HepG2 (cell line): ENCODE data around the gene SNN. TPM values are rescaled to one million over a fixed set of nuclear protein-coding genes. Genes with fewer than 3 reads are reported as not detected.

Experiments used
- ATAC-seq: fragments of 200-7000 bp; cut with Tn5 transposase; 3 replicates; pipeline ENCODE4 v1.9.1; 2020; ENCODE audit warnings: mild to moderate bottlenecking, moderate library complexity
- BruUV-seq: library from RNA; stranded (reverse); fragments of 400-500 nt; replicated peaks from 2 replicates; lab custom pipeline; 2021; lab: Mats Ljungman, UMichigan
- CTCF ChIA-PET: fragments of 300-600 bp; formaldehyde crosslinking; extraction: SDS; loops from one replicate; lab custom pipeline; 2021; ENCODE audit warnings: low total read pairs, inconsistent platforms, low intra/inter-chr PET ratio; lab: Yijun Ruan, JAX
- POLR2A ChIA-PET: fragments of 350-600 bp; sonication (Branson Sonifier 250); formaldehyde crosslinking; loops from one replicate; lab custom pipeline; 2020; ENCODE audit warnings: antibody characterized with exemption, inconsistent platforms; lab: Yijun Ruan, JAX
- DNase-seq: peaks from one replicate; pipeline ENCODE4 v3.0.0-alpha.2; 2015; ENCODE audit warnings: low spot score
- FAIRE-seq: peaks from 3 replicates; lab custom pipeline; 2011; peaks lifted over from hg19 to GRCh38; lab: Jason Lieb, UNC
- H2AFZ ChIP-seq: one replicate; pipeline ENCODE4 v1.6.1; 2011; ENCODE audit warnings: low read length, inconsistent platforms
- H3K27ac ChIP-seq: fragments of 300-600 bp; 3 replicates; pipeline ENCODE4 v1.8.0; 2011; ENCODE audit warnings: mixed run types, mild to moderate bottlenecking, mixed read lengths, low read length, inconsistent platforms; ENCODE audit not compliant: insufficient read depth; ENCODE audit errors: extremely low read length
- H3K27me3 ChIP-seq, 2 experiments: fragments of 200-600 bp in 1 of 2; 2 replicates in 1 of 2; 3 replicates in 1 of 2; pipeline versions ENCODE4 v1.6.0 to v1.8.0; 2011; ENCODE audit warnings: low read length in 2 of 2, mild to moderate bottlenecking in 2 of 2, moderate library complexity in 2 of 2, inconsistent platforms in 1 of 2; ENCODE audit not compliant: insufficient read depth in 2 of 2, control insufficient read depth in 1 of 2
- H3K36me3 ChIP-seq, 2 experiments: fragments of 200-600 bp in 1 of 2; replicated peaks in 1 of 2; 2 replicates in 1 of 2; 3 replicates in 1 of 2; pipeline versions ENCODE4 v1.5.1 to v1.8.0; 2011; ENCODE audit warnings: low read length in 2 of 2, inconsistent platforms in 1 of 2; ENCODE audit not compliant: insufficient read depth in 2 of 2, control insufficient read depth in 1 of 2
- H3K4me1 ChIP-seq: 2 replicates; pipeline ENCODE4 v1.5.1; 2012; ENCODE audit warnings: low read length, inconsistent platforms; ENCODE audit not compliant: insufficient read depth
- H3K4me2 ChIP-seq: 2 replicates; pipeline ENCODE4 v1.6.0; 2011; ENCODE audit warnings: low read depth, low read length, inconsistent platforms
- H3K4me3 ChIP-seq, 3 experiments: fragments of 200-600 bp in 1 of 3; sonication (generic), shearing (Covaris generic) in 1 of 3; replicated peaks in 1 of 3; 2 replicates each; pipeline ENCODE4 v1.5.1; 2011 to 2016; ENCODE audit warnings: low read length in 3 of 3, inconsistent platforms in 2 of 3, low read depth in 2 of 3, mild to moderate bottlenecking in 2 of 3, control low read depth in 1 of 3, mixed read lengths in 1 of 3; ENCODE audit not compliant: insufficient read depth in 1 of 3
- H3K79me2 ChIP-seq: one replicate; pipeline ENCODE4 v1.6.1; 2011; ENCODE audit warnings: low read length, inconsistent platforms; ENCODE audit not compliant: insufficient read depth
- H3K9ac ChIP-seq: 2 replicates; pipeline ENCODE4 v1.6.0; 2011; ENCODE audit warnings: mild to moderate bottlenecking, low read depth, low read length, inconsistent platforms; ENCODE audit not compliant: insufficient read depth
- H3K9me3 ChIP-seq: 2 replicates; pipeline ENCODE4 v1.5.1; 2012; ENCODE audit warnings: mild to moderate bottlenecking, low read length
- H4K20me1 ChIP-seq: 2 replicates; pipeline ENCODE4 v1.6.0; 2011; ENCODE audit warnings: inconsistent platforms, mild to moderate bottlenecking, low read length, moderate library complexity; ENCODE audit not compliant: insufficient read depth
- ATF6 ChIP-seq: sonication (generic); formaldehyde crosslinking; conservative IDR thresholded peaks from 2 replicates; pipeline ENCODE4 v1.4.0; 2020; ENCODE audit warnings: missing genetic modification reagents
- BATF2 ChIP-seq: sonication (generic); formaldehyde crosslinking; IDR thresholded peaks from 2 replicates; pipeline ENCODE4 v1.8.0; 2022; ENCODE audit warnings: mild to moderate bottlenecking, missing genetic modification reagents, moderate library complexity
- BCL6 ChIP-seq: IDR thresholded peaks from 2 replicates; pipeline ENCODE4 v1.6.1; 2016; ENCODE audit warnings: missing genetic modification reagents, missing compliant biosample characterization
- DZIP1 ChIP-seq: sonication (generic); formaldehyde crosslinking; IDR thresholded peaks from 2 replicates; pipeline ENCODE4 v1.5.0; 2020; ENCODE audit warnings: mild to moderate bottlenecking, missing genetic modification reagents
- EED ChIP-seq: sonication (generic); formaldehyde crosslinking; IDR thresholded peaks from 2 replicates; pipeline ENCODE4 v1.5.0; 2020; ENCODE audit warnings: mild to moderate bottlenecking, missing genetic modification reagents
- HBP1 ChIP-seq: IDR thresholded peaks from 2 replicates; pipeline ENCODE4 v1.6.1; 2016; ENCODE audit warnings: low read depth, control low read depth
- SMARCE1 ChIP-seq: fragments of 450-650 bp; IDR thresholded peaks from 2 replicates; pipeline ENCODE4 v1.6.1; 2017; ENCODE audit warnings: borderline replicate concordance
- YEATS2 ChIP-seq: sonication (generic); formaldehyde crosslinking; IDR thresholded peaks from 2 replicates; pipeline ENCODE4 v1.4.0; 2020; ENCODE audit warnings: missing genetic modification reagents, borderline replicate concordance
- ZBTB10 ChIP-seq: sonication (generic); formaldehyde crosslinking; IDR thresholded peaks from 2 replicates; pipeline ENCODE4 v1.4.0; 2020; ENCODE audit warnings: missing genetic modification reagents, borderline replicate concordance
- ZNF879 ChIP-seq: sonication (generic); formaldehyde crosslinking; IDR thresholded peaks from 2 replicates; pipeline ENCODE4 v1.8.1; 2023; ENCODE audit warnings: missing genetic modification reagents
- ZSCAN5A ChIP-seq: sonication (generic); formaldehyde crosslinking; IDR thresholded peaks from 2 replicates; pipeline ENCODE4 v1.8.0; 2022; ENCODE audit warnings: mild to moderate bottlenecking, missing genetic modification reagents, borderline replicate concordance
- WGBS: methylation state at CpG from one replicate; pipeline ENCODE4 v1.1.6; 2017; ENCODE audit warnings: low lambda C conversion rate; 5-methylcytosine and 5-hydroxymethylcytosine counted together
- in situ Hi-C: cut with HindIII; loops from 2 replicates; pipeline ENCODE4 v1.10.0; 2017; ENCODE audit warnings: low pct_unique_long_range_greater_than_20kb; ENCODE audit not compliant: extremely low pct_ligation_motif_present
- intact Hi-C: fragments of 100-400 bp; cut with micrococcal nuclease; formaldehyde crosslinking; loops from one replicate; pipeline ENCODE4 v1.10.0; 2022; ENCODE audit not compliant: unreplicated experiment
- polyA plus RNA-seq, 8 experiments: library from polyadenylated mRNA; depleted of rRNA in 3 of 8; stranded (reverse) in 7 of 8; unstranded in 1 of 8; fragments of >200 nt; fragmentation: Illumina TruSeq in 4 of 8; extraction: Trizol in 4 of 8; gene quantifications; 2 replicates each; pipeline versions ENCODE4 v1.2.1 to v1.2.3, GENCODE V29; 2011 to 2016; ENCODE audit warnings: low read depth in 4 of 8, missing spikeins in 1 of 8, mixed read lengths in 1 of 8; ENCODE audit not compliant: insufficient read depth in 1 of 8
- total RNA-seq, 5 experiments: library from RNA; depleted of rRNA; stranded (reverse); fragments of >200 nt; fragmentation: Illumina TruSeq; extraction: Trizol; gene quantifications; 2 replicates each; pipeline ENCODE4 v1.2.3, GENCODE V29; 2016; ENCODE audit warnings: low read depth in 1 of 5

Gene SNN
- total and polyA plus RNA-seq, 2 of the 13 experiments (the other 11 are each of a cell fraction or from before 2014, with no cell fraction given), result 5.2 to 8.4 TPM

- WGBS, result 98% methylated on average over 12 of the region's 12 CpGs
- in situ Hi-C loops (no loop called here), intact Hi-C loops (no loop called here)
- TF ChIP-seq ZSCAN5A (CRISPR knock-in tag) (no peak), ATF6 (CRISPR knock-in tag) (no peak), ZBTB10 (CRISPR knock-in tag) (no peak), HBP1 (no peak), BCL6 (CRISPR knock-in tag) (no peak), YEATS2 (CRISPR knock-in tag) (no peak), ZNF879 (CRISPR knock-in tag) (no peak), BATF2 (no peak), EED (CRISPR knock-in tag) (no peak), DZIP1 (CRISPR knock-in tag) (no peak), SMARCE1 (no peak)
- ATAC-seq, result no peak
- no peak for DNase-seq
- ChIA-PET POLR2A (no interaction called here), CTCF (no interaction called here)
- H3K9ac ChIP-seq, result no peak overlapping the region
- peaks cover 53 to 100% of the 10 kb centered on the region in 2 experiments for H3K36me3 ChIP-seq
- H2AFZ ChIP-seq, result no peak overlapping the region
- no peaks in the 10 kb centered on the region for H3K4me1 ChIP-seq
- no peak for FAIRE-seq
- no peak overlapping the region for H3K4me3 ChIP-seq
- no peak overlapping the region for H3K27ac ChIP-seq
- no peak overlapping the region for H3K4me2 ChIP-seq
- no peaks in the 10 kb centered on the region; the same call in 1 of the 2 replicates for H4K20me1 ChIP-seq
- no TSS peak for BruUV-seq
- no peaks in the 10 kb centered on the region for H3K9me3 ChIP-seq
- no peaks in the 10 kb centered on the region for H3K79me2 ChIP-seq
- H3K27me3 ChIP-seq, result no peaks in the 10 kb centered on the region
Observed at GRCh38 chr16:11681976-11682654, 13.9 kb downstream of the SNN start.
